ENCODE data around the gene TM4SF20. TPM values are rescaled to one million over a fixed set of nuclear protein-coding genes. Genes with fewer than 3 reads are reported as not detected.

Gene TM4SF20
- total RNA-seq, 1 donor from 2014 or later = not detected

GRCh38 chr2:227367427-227367795 lies 11.7 kb downstream of the TM4SF20 start:
- intact Hi-C loops (cut with micrococcal nuclease) = no loop called here

GRCh38 chr2:227366769-227367426 lies 12.2 kb downstream of the TM4SF20 start:
- intact Hi-C loops (cut with micrococcal nuclease) = no loop called here

- intact Hi-C loops (cut with micrococcal nuclease) = no loop called here
These were observed 13.3 kb downstream of the TM4SF20 start for GRCh38 chr2:227365833-227366232.

GRCh38 chr2:227364585-227365263 lies 14.4 kb downstream of the TM4SF20 start:
- intact Hi-C loops (cut with micrococcal nuclease) = loop anchor here (5.0 kb wide), 1 partner anchor 403 kb away; no protein-coding TSS in a partner anchor

GRCh38 chr2:227363756-227364155 lies 15.3 kb downstream of the TM4SF20 start:
- intact Hi-C loops (cut with micrococcal nuclease) = loop anchor here (5.0 kb wide), 1 partner anchor 404 kb away; no protein-coding TSS in a partner anchor

GRCh38 chr2:227360351-227360750 lies 18.8 kb downstream of the TM4SF20 start:
- intact Hi-C loops (cut with micrococcal nuclease) = loop anchor here (5.0 kb wide), 1 partner anchor 407 kb away; no protein-coding TSS in a partner anchor

GRCh38 chr2:227351639-227352038 lies 27.5 kb downstream of the TM4SF20 start:
- intact Hi-C loops (cut with micrococcal nuclease) = loop anchor here (1.0 kb wide), 1 partner anchor 26 kb away; the partner anchor contains the start of gene MFF

GRCh38 chr2:227349989-227350612 lies 29.0 kb downstream of the TM4SF20 start:
- intact Hi-C loops (cut with micrococcal nuclease) = no loop called here

GRCh38 chr2:227348324-227348723 lies 30.8 kb downstream of the TM4SF20 start:
- intact Hi-C loops (cut with micrococcal nuclease) = no loop called here

GRCh38 chr2:227347117-227347516 lies 32.0 kb downstream of the TM4SF20 start:
- intact Hi-C loops (cut with micrococcal nuclease) = no loop called here

GRCh38 chr2:227344231-227344630 lies 34.9 kb downstream of the TM4SF20 start:
- intact Hi-C loops (cut with micrococcal nuclease) = no loop called here

- intact Hi-C loops (cut with micrococcal nuclease) = no loop called here
These were observed 37.6 kb downstream of the TM4SF20 start for GRCh38 chr2:227341553-227341952.

- intact Hi-C loops (cut with micrococcal nuclease) = no loop called here
These were observed 39.0 kb downstream of the TM4SF20 start for GRCh38 chr2:227340106-227340505.

- intact Hi-C loops (cut with micrococcal nuclease) = no loop called here
These were observed 40.0 kb downstream of the TM4SF20 start for GRCh38 chr2:227339098-227339599.

- intact Hi-C loops (cut with micrococcal nuclease) = no loop called here
These were observed 41.7 kb downstream of the TM4SF20 start for GRCh38 chr2:227337442-227337841.

- intact Hi-C loops (cut with micrococcal nuclease) = no loop called here
These were observed 43.4 kb downstream of the TM4SF20 start for GRCh38 chr2:227335713-227336112.

- intact Hi-C loops (cut with micrococcal nuclease) = loop anchor here (10.0 kb wide), 2 partner anchors 672 to 1112 kb away; no protein-coding TSS in a partner anchor
These were observed 52.3 kb downstream of the TM4SF20 start for GRCh38 chr2:227326783-227327182.

GRCh38 chr2:227325839-227326195 lies 53.3 kb downstream of the TM4SF20 start:
- intact Hi-C loops (cut with micrococcal nuclease) = loop anchor here (1.0 to 10.0 kb wide), 10 partner anchors 25 to 1111 kb away; partner anchors contain the start of genes AGFG1, IRS1 and RHBDD1

- intact Hi-C loops (cut with micrococcal nuclease) = loop anchor here (1.0 to 10.0 kb wide), 10 partner anchors 26 to 1110 kb away; partner anchors contain the start of genes AGFG1, IRS1 and RHBDD1
These were observed 53.9 kb downstream of the TM4SF20 start, which contains the start of gene MFF for GRCh38 chr2:227324995-227325838. Gene MFF (plus strand): TSS chr2:227325251. CDS start chr2:227330666, 5,415 bp downstream.

- intact Hi-C loops (cut with micrococcal nuclease) = loop anchor here (2.0 to 10.0 kb wide), 4 partner anchors 526 to 1110 kb away; partner anchors contain the start of gene IRS1
These were observed 54.5 kb downstream of the TM4SF20 start for GRCh38 chr2:227324642-227324994.

- intact Hi-C loops (cut with micrococcal nuclease) = loop anchor here (2.0 to 10.0 kb wide), 4 partner anchors 525 to 1109 kb away; partner anchors contain the start of gene IRS1
These were observed 55.3 kb downstream of the TM4SF20 start for GRCh38 chr2:227323818-227324217.

Measured in T-helper 1 cell treated with Interleukin-12 subunit alpha and Interleukin-12 subunit beta and Interleukin-4 antibody, amounts not matched to agents 30 ng/mL and 1 ng/mL, for 36 hours (primary cell).